NB4 (cell line): ENCODE measurements around the gene CHRDL1.

ENCODE experiments used
- POLR2A ChIP-seq: IDR thresholded peaks from 2 replicates; pipeline ENCODE4 v1.6.1; 2011; ENCODE audit warnings: mild to moderate bottlenecking; ENCODE audit not compliant: insufficient read length; ENCODE audit errors: extremely low read depth
- TF ChIP-seq, protein P1 (sequence below): IDR thresholded peaks from one replicate; pipeline ENCODE4 v1.5.1; 2012; ENCODE audit warnings: low read depth, low read length
- TF ChIP-seq, protein P2 (sequence below): IDR thresholded peaks from 2 replicates; pipeline ENCODE4 v1.6.1; 2011; ENCODE audit warnings: low read depth, low read length

DNA sequence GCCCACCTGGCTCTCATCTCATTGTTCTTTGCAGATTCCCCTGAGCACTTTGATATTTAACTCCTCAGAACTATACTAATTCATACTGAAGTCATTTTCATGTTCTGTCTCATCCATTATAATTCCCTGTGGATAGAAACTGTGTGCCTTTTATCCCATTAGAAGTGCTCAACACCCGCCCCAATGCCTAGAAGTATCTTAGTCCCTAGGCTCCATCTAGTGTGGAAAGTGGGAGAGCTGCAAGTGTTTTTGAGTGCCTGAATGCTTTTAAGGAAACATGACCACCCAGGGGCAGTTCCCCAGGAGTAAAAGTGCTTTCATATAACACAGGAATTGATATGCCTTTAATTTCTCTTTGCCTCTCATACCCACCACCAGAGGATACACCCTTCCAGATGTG, 117.0 kb downstream of the CHRDL1 start:
- TF ChIP-seq, protein P1, sequence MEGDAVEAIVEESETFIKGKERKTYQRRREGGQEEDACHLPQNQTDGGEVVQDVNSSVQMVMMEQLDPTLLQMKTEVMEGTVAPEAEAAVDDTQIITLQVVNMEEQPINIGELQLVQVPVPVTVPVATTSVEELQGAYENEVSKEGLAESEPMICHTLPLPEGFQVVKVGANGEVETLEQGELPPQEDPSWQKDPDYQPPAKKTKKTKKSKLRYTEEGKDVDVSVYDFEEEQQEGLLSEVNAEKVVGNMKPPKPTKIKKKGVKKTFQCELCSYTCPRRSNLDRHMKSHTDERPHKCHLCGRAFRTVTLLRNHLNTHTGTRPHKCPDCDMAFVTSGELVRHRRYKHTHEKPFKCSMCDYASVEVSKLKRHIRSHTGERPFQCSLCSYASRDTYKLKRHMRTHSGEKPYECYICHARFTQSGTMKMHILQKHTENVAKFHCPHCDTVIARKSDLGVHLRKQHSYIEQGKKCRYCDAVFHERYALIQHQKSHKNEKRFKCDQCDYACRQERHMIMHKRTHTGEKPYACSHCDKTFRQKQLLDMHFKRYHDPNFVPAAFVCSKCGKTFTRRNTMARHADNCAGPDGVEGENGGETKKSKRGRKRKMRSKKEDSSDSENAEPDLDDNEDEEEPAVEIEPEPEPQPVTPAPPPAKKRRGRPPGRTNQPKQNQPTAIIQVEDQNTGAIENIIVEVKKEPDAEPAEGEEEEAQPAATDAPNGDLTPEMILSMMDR = no peak
- TF ChIP-seq POLR2A = no peak
- TF ChIP-seq, protein P2, sequence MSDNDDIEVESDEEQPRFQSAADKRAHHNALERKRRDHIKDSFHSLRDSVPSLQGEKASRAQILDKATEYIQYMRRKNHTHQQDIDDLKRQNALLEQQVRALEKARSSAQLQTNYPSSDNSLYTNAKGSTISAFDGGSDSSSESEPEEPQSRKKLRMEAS = no peak
